Activated naive CD8-positive, alpha-beta T cell treated with anti-CD3 and anti-CD28 coated beads, Interleukin-2, amount 50 U/mL, for 16 hours (primary cell): Measurements from ENCODE around the gene EMC8.
"Not testable (repeated sequence)": the region's sequence is repeated elsewhere in the genome, so short reads cannot be mapped to it uniquely, and the experiment has no call there.

Experiments
- DNase-seq: peaks from one replicate; pipeline ENCODE4 v3.0.0-alpha.2; 2020; ENCODE audit warnings: low read depth, low spot score

The EMC8 gene

GRCh38 chr16:85835227-85835751 is 35.9 kb upstream of the EMC8 start:
- DNase-seq: no peak

GRCh38 chr16:85834741-85835140 is 35.4 kb upstream of the EMC8 start:
- no peak for DNase-seq

- DNase-seq: no peak
Measured at GRCh38 chr16:85833219-85833920, 34.0 kb upstream of the EMC8 start.

- DNase-seq: no peak
Measured at GRCh38 chr16:85832570-85833218, 33.4 kb upstream of the EMC8 start.

- no peak for DNase-seq
Measured at GRCh38 chr16:85830821-85831220, 31.5 kb upstream of the EMC8 start.

- no peak for DNase-seq
Measured at GRCh38 chr16:85829751-85830445, 30.6 kb upstream of the EMC8 start.

GRCh38 chr16:85829171-85829719 is 29.9 kb upstream of the EMC8 start:
- DNase-seq: no peak

- no peak for DNase-seq
Measured at GRCh38 chr16:85828166-85828565, 28.8 kb upstream of the EMC8 start.

- no peak for DNase-seq
Measured at GRCh38 chr16:85826686-85827247, 27.4 kb upstream of the EMC8 start.

GRCh38 chr16:85825326-85825725 is 26.0 kb upstream of the EMC8 start:
- DNase-seq: no peak

- no peak for DNase-seq
Measured at GRCh38 chr16:85824161-85825135, 25.1 kb upstream of the EMC8 start.

GRCh38 chr16:85823328-85823920 is 24.1 kb upstream of the EMC8 start:
- no peak for DNase-seq

GRCh38 chr16:85822145-85822544 is 22.8 kb upstream of the EMC8 start:
- DNase-seq: no peak

GRCh38 chr16:85821390-85822135 is 22.2 kb upstream of the EMC8 start:
- peak; percentile 70 for DNase-seq

- DNase-seq: no peak
Measured at GRCh38 chr16:85820604-85821372, 21.4 kb upstream of the EMC8 start.

GRCh38 chr16:85819771-85820170 is 20.4 kb upstream of the EMC8 start:
- DNase-seq: no peak

GRCh38 chr16:85819245-85819644 is 19.9 kb upstream of the EMC8 start:
- peak; percentile 68 for DNase-seq

GRCh38 chr16:85817195-85817594 is 17.9 kb upstream of the EMC8 start:
- not testable (repeated sequence) for DNase-seq

GRCh38 chr16:85816159-85816558 is 16.8 kb upstream of the EMC8 start:
- no peak for DNase-seq
